HG02623 (cell line): Measurements from ENCODE around the gene NRM.
A peak's percentile ranks its signal among the peaks of the same experiment; 100 is the strongest.
"Not testable (repeated sequence)": the region's sequence is repeated elsewhere in the genome, so short reads cannot be mapped to it uniquely, and the experiment has no call there.

Experiments
- ATAC-seq: cut with Tn5 transposase; IDR thresholded peaks from one replicate; pipeline ENCODE4 v1.9.1; 2021; ENCODE audit warnings: moderate library complexity; ENCODE audit not compliant: unreplicated experiment

NRM gene

DNA sequence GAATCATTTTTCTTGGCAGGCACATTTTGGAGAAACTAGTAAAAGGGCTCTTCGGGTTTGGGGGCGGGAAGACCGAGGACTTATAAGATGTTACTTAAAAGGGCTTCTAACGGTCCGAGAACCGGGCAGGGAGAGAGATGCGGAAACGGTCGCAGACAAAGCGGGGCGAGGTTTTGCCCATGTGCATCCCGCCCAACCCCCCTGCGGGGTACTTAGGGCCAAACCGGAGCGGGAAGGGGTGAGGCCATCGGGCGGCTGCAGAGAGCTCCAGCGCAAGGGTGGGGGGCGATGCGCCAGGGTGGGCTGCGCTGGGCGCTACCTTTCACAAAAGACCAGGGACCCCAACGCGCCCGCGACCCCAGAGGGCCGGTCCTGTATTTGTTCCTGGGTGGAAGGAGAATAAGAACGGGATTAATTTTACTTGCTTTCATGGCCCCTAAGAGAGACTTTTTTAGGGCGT, 30.0 kb upstream of the NRM start:
- ATAC-seq = no peak

DNA sequence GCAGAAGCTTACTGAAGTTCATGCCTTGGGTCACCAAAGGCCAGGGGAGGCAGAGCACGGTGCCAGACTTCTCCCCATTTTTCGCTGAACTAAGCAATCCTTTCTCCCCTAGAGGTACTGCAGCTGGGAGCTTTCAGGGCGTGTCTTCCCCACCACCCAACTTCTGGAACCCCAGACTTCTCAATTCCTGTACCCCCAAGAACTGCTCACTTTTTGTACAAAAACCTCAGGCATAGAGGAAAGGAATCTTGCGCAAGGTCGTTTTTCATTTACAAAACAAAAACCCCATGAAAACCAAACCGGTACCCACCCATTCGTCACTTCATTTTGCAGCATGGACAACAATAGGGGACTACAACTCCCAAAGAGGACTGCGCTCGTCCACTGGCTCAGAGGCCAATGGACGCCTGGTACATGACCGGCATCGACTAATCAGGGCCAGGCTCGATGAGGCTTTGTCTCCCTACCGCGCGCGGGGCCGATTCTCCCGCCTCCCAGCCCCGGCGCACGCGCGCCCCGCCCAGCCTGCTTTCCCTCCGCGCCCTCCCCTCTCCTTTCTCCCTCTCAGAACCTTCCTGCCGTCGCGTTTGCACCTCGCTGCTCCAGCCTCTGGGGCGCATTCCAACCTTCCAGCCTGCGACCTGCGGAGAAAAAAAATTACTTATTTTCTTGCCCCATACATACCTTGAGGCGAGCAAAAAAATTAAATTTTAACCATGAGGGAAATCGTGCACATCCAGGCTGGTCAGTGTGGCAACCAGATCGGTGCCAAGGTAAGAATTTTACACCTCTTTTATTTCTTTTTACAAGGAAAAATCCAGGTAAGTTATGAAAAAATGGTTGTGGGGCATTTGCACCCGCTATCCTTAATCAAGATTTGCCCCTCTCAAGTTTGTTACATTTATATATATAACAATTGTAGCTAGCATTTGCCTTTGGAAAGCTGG, 29.3 kb upstream of the NRM start, which contains the start of gene TUBB:
TSS of gene TUBB (plus strand) at position 562 of the 947 bp plus-strand sequence. CDS start at position 717, 155 bp downstream.
- peak; percentile 33 for ATAC-seq

DNA sequence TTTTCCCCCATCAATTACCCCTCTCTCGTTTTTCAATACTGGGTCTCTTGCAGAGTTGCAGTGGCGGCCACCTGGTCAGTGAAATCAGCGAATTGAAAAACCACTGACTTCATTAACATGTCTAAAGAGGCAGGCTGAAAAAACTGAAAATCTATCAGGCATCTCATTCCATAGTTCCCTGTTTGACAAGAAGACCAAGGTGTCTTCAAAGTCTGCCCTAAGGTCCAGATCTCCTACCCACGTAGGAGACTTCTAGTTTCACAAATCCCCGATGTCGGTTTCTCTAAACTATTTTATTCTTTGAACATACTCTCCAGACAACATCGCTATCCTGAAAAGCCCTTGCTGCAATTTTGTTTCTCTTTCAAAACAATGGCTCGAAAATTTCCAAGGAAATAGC, 28.6 kb upstream of the NRM start:
- no peak for ATAC-seq

DNA sequence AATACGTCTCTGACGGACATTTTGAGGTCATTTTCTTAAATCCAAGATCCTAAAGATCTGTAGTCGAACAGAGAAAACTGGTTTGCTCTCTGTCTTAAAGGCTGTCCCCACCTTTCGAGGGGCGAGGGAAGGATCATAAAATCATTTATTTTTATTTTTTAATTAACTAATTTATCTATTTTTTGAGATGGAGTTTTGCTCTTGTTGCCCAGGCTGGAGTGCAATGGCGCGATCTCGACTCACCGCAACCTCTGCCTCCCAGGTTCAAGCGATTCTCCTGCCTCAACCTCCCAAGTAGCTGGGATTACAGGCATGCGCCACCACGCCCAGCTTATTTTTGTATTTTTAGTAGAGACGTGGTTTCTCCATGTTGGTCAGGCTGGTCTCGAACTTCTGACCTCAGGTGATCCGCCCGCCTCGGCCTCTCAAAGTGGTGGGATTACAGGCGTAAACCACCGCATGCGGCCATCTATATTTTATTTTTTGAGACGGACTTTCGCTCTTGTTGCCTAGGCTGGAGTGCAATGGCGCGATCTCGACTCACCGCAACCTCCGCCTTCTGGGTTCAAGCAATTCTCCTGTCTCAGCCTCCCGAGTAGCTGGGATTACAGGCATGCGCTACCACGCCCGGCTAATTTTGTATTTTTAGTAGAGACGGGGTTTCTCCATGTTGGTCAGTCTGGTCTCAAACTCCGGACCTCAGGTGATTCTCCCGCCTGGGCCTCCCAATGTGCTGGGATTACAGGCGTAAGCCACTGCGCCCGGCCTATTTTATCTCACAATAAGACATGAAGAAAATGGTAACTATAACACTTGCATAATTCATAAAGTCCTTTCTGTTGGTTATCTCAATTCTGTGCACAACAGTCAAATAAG, 27.3 kb upstream of the NRM start:
- not testable (repeated sequence) for ATAC-seq

DNA sequence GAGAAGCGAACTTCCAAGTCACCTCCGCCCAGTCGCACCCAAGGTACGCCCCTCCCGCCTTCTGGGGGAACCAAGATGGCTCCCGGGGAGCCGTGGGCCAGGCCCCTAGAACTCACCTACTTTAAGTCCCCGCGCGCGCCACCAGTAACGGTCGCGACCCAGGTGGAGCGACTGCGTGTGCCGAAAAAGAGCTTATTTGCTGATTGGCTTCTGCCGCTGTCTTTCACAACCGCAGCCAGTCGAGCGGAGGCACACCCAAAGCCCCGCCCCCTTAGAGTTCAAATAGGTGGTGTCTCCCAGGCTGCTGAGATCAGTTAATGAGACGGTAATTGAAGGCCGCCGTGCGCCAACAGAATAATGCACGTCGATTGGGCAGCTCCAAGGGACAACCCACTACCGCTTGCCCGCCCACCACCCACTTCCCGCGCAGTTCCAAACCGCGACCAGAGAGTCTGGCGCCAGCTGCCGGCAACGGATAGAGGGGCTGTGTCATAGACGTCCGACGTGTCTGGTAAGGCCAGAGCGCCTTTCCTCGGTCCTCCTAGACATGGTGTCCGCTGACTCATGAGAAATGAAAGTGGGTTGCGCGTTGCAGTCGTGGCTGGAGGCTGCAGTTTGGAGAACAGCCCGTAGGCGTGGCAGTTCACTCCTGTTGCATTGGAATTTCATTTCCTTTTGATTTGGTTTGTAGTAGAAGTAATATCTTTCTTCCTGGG, 26.5 kb upstream of the NRM start, which contains the start of gene MDC1:
TSS of gene MDC1 (minus strand) at position 153 of the 716 bp plus-strand sequence. CDS start 2,106 bp downstream, outside the sequence.
- peak; percentile 66 for ATAC-seq

DNA sequence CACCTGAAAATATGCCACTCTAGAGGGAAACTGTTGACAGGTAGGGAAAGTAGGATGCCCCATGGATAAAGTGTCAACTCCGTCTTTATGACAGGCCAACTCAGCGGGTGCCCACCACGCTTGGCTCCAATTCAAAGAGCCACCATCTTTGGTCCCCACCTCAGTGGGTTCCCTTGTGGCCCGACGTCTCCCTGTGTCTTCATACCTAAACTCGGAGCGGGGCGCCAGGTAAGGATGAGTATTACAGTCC, 26.0 kb upstream of the NRM start:
- no peak for ATAC-seq

DNA sequence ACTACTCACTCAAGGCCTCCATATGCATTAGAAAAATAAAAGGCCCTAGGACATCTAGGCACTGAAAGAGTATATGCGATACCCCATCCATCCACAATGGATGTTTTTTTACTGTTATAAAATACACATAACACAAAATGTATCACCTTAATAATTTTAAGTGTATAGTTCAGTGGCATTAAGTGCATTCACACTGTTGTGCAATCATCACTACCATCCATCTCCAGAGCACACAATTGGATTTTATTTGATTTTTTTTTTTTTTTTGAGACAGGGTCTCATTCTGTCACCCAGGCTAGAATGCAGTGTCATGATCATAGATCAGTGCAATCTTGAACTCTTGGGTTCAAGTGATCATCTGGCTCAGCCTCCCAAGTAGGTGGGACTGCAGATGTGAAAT, 23.5 kb upstream of the NRM start:
- ATAC-seq = no peak

DNA sequence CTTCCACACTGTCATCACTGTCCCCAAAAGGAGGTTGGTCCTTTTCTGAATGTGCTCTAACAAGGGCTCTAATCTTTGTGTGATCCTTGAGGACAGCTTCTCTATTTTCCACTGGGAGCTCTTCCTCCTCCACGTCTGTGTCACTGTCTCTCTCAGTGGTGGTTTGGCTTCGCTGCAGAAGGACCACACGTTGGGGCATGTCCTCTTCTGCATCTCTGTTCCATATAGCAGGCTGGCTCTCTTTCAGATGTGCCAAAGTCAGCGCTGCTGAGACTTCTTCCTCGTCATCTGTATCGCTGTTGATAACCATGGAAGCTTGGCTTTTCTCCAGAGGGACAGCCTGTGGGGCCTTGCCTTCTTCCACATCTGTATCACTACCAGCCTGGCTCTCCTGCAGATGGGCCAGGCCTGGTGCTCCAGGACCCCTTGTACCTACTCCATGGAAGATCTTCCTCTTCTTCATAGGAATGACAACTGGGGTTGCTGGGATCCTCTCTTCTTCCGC, 21.7 kb upstream of the NRM start:
- no peak for ATAC-seq

DNA sequence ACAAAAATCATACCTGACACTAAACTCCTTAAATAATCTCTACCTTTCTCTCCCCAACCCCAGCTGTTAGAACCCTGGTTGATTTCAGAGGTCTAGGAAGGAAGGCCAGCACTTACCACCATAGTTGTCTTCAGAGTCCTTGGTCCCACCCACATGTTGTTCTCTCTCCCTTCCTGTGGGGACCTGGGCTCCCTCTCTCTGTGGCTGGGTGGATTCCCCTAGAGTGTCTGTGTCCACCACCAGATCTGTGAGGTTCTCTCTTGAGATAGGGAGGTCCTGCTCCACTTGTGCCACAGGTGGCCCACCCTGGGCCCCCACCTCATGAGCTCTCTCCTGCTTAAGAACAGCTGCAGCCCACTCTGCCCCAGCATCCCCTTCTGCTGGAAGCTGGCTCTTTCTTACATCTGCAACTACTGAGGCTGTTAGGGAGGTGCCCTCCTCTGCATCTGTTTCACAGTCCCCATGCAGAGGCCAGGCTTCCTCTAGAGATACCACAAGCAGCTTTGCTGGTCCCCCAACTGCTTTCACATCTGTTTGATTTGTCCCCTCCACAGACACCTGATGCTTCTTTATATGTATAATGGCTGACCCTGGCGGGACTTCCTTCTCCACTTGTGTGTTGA, 21.1 kb upstream of the NRM start:
- no peak for ATAC-seq

DNA sequence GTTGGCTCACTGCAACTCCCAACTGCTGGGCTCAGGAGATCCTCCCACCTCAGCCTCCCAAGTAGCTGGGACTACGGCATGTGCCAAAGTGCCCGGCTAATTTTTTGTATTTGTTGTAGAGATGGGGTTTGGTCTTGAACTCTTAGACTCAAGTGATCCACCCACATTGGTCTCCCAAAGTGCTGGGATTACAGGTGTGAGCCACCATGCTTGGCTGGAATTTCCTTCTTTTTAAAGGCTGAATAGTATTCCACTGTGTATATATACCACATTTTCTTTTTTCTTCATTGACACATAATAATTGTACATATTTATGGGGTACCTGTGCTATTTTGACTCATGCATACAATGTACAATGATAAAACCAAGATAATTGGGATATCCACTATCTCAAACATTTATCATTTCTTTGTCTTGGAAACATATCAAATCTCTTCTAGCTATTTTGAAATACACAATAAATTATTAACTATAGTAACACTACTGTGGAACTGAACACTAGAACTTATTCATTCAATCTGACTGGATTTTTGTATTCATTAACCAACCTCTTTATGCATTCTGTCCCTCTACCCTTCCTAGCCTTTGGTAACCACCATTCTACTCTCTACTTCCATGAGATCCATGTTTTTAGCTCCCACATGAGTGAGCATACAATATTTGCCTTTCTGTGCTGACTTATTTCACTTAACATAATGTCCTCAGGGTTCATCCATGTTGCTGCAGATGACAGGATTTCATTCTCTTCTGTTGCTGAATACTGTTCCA, 18.5 kb upstream of the NRM start:
- no peak for ATAC-seq

DNA sequence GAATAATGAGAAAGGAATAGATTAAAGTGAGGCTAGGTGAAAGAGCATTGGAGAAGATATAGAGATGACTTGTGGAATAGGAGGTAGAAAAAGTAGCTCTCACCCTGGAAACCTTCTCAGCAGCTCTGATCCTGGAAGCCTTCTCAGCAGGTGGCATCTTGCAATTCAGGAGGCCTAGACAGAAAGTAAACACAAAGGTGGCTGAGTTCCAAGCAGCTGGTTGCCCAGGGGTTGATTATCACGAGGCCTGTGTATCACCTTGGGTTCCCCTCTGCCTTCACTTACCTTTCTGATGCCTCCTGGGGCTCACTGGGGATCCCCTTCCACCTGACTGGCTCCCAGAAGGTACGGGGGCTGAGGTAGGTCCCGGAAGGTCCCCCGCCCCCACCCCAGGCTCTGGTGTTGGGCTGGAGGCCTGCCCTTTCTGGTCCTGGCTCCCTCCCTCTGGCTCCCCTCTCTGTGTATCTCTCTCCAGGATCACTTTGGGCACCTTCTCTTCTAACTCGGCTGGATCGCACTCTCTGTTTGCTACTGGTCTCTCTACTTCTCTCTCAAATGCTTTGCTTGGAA, 16.6 kb upstream of the NRM start:
- no peak for ATAC-seq

DNA sequence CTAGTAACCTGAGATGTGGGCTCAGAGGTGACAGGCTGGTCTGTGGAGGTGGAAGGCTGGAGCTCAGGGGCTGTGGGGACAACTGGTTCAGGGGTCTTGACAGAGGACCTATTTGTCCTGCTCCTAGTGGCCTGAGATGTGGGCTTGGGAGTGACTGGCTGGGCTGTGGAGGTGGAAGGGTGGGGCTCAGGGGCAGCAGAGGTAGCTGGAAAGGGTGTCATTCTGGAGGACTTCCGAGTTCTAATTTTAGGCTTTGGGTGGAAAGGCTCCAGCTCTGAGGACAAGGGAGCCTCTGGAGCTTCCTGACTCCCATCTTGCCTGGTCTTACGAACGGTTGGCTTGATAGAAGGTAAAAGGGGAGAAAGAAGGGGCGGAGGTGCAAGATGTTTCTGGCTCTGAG, 14.8 kb upstream of the NRM start:
- no peak for ATAC-seq

DNA sequence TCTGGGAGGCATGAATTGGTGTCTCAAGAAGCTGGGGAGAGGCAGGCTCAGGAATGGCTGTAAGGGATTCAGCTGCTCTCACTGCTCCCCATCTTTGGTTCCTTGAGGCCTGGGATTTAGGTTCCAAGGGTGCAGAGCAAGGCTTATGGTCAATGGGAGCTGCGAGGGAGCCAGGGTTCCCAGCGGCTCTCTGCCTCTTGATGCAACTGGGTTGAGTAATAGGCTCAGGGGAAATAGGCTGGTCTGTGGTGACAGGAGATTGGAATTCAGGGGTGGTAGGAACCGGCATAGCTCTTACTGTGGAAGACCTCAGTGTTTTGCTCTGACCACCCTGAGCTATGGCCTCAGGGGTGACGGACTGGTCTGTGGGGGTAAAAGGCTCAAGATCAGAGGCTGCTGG, 13.0 kb upstream of the NRM start:
- no peak for ATAC-seq

DNA sequence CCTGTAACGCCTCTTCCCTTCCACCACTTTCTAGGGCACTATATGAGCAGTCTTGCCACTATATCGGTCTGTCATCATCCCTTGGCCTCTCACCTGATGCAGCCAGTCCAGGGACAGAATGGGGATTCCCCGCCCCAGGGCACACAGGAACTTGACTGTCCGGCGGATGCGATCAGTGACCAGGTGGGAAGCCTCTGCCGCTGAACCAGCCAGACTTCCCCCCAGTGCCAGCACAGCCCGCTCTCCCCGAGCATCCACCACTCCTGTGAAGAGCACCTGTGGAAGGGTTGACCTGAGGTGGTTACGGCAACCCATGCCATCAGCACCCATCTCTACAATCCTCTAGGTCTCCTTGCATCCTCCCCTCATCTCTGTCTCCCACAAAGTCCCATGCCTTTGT, 12.2 kb upstream of the NRM start:
- no peak for ATAC-seq

DNA sequence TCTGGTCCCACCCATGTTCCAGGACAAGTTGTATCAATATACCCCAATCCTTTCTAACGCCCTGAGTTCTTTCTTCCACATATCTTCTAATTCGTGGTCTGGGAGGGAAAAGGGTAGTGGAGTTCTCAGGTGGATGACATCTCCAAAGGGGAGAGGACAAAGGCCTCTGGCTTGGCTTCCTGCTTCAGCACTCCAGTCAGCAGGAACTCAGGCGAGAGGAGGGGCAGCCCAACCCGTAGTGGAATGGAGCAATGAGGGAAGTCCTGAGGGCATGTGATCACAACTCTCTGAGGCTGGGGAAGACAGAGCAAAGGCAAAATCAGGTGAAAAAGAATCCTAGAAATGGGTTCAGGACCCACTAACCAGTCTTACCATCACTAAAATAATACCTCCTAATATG, 9.6 kb upstream of the NRM start:
- ATAC-seq = no peak

DNA sequence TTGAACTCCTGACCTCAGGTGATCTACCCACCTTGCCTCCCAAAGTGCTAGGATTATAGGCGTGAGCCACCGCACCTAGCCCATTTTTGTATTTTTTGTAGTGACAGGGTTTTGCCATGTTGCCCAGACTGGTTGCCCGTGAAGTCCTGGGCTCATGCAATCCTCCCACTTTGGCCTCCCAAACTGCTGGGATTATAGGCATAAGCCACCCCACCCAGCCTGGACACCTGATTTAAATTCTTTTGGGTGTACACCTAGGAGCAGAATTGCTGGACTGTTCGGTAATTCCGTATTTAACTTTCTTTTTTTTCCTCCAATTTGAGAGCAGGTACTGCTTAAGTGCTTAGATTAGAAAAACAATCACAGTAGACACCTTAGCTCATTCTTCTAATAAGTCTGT, 5.6 kb upstream of the NRM start:
- no peak for ATAC-seq

DNA sequence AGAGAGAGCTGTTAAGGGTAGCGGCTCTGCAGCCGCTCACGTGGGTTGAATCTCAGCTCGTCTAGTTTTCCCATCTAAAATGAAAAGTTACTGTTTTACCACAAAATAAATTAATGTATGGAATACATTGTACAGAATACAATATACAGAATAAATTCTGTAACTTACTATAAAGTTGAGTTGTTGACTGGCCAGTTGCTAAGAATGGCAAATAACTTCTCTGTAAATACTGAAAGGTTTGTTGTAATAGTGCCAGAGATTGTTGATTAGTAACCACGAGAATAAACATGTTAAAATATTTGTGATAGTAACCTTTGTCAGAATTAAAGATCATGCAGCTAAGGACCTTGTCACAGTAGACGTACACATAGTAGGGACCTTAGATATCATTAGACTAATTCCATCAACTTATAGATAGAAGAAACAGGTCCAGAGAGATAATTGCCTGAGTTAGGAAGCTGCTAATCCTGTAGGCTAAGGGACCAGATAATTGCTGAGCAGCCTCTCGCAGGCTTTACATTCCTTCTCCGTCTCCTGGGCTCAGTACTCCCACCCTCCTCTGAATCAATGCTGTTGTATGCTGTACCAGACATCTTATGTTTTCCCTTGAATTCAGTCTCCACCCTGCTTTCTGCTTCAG, 544 bp upstream of the NRM start:
- no peak for ATAC-seq

DNA sequence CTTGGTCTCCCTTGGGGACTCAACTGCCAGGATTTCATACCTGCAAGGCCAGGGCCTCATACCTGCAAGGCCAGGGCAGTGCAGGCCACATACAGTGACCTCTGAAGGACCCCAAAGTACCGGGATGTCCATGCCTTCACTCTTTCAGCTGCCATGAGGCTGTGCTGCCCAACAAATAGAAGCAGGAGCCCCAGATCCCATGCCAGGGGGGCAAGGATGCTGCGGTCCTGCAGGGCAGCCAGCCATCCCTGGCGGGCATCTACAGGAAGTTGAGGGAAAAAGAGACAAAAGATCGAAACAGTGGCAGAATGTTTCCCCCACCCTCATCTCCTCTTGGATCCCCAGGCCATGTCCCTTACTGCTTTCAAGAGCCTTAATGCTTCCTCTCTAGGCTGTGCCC, 799 bp downstream of the NRM start:
- no peak for ATAC-seq
